ENCODE data around the gene ZIC4.

Gene ZIC4

GRCh38 chr3:147417551-147418295 lies 11.4 kb upstream of the ZIC4 start:
- no peak for DNase-seq

- DNase-seq, result no peak
These were observed 10.6 kb upstream of the ZIC4 start for GRCh38 chr3:147416931-147417330.

GRCh38 chr3:147415874-147416273 lies 9.5 kb upstream of the ZIC4 start:
- DNase-seq, result no peak

- no peak for DNase-seq
These were observed 8.9 kb upstream of the ZIC4 start for GRCh38 chr3:147415286-147415685.

- DNase-seq, result no peak
These were observed 8.2 kb upstream of the ZIC4 start for GRCh38 chr3:147414390-147415138.

GRCh38 chr3:147413686-147414389 lies 7.5 kb upstream of the ZIC4 start:
- DNase-seq, result no peak

- DNase-seq, result no peak
These were observed 6.8 kb upstream of the ZIC4 start for GRCh38 chr3:147412917-147413685.

- DNase-seq, result no peak
These were observed 6.0 kb upstream of the ZIC4 start for GRCh38 chr3:147412261-147412916.

GRCh38 chr3:147411815-147412241 lies 5.5 kb upstream of the ZIC4 start:
- DNase-seq, result no peak

- DNase-seq, result no peak
These were observed 5.0 kb upstream of the ZIC4 start for GRCh38 chr3:147411238-147411814.

GRCh38 chr3:147410526-147411237 lies 4.3 kb upstream of the ZIC4 start:
- DNase-seq, result no peak

GRCh38 chr3:147410116-147410525 lies 3.8 kb upstream of the ZIC4 start:
- DNase-seq, result no peak

- DNase-seq, result no peak
These were observed 3.1 kb upstream of the ZIC4 start, which contains the start of gene ZIC1 for GRCh38 chr3:147409143-147410115. ZIC1 (plus strand) TSS chr3:147409365; CDS start chr3:147410113, 748 bp downstream.

GRCh38 chr3:147408188-147409100 lies 2.1 kb upstream of the ZIC4 start:
- DNase-seq, result no peak

GRCh38 chr3:147407498-147408187 lies 1.3 kb upstream of the ZIC4 start:
- no peak for DNase-seq

GRCh38 chr3:147407114-147407497 lies 763 bp upstream of the ZIC4 start:
- no peak for DNase-seq

- no peak for DNase-seq
These were observed 914 bp downstream of the ZIC4 start for GRCh38 chr3:147405231-147406027.
